HCT116 (cell line): Measurements from ENCODE around the gene NECTIN4. TPM values are rescaled to one million over a fixed set of nuclear protein-coding genes. Genes with fewer than 3 reads are reported as not detected.

Experiments
- ATAC-seq: fragments of 200-7000 bp; cut with Tn5 transposase; 2 replicates; pipeline ENCODE4 v1.9.1; 2020; ENCODE audit warnings: mild to moderate bottlenecking, moderate library complexity
- BruUV-seq: library from RNA; stranded (reverse); fragments of 400-500 nt; replicated peaks from 2 replicates; lab custom pipeline; 2021; lab: Mats Ljungman, UMichigan
- CTCF ChIA-PET: fragments of 300-600 bp; sonication (Branson Sonifier 250); formaldehyde crosslinking; loops from one replicate; lab custom pipeline; 2021; ENCODE audit warnings: antibody characterized with exemption; lab: Charles Lee
- POLR2A ChIA-PET: fragments of 300-600, 350-600 bp; sonication (Branson Sonifier 250); formaldehyde crosslinking; loops from one replicate; lab custom pipeline; 2021; ENCODE audit warnings: antibody characterized with exemption; lab: Charles Lee
- RAD21 ChIA-PET, 2 experiments: fragments of 300-600 bp; sonication (Branson Sonifier 250); formaldehyde crosslinking; loops; one replicate each; lab custom pipeline; 2023; ENCODE audit warnings: low total read pairs in 2 of 2; ENCODE audit not compliant: uncharacterized antibody in 2 of 2, unreplicated experiment in 2 of 2, low non-redundant PET in 1 of 2; lab: Charles Lee
- DNase-seq: peaks from one replicate; pipeline ENCODE4 v3.0.0-alpha.2; 2010; ENCODE audit warnings: low read depth, low spot score
- H2AFZ ChIP-seq: fragments of 200-600 bp; shearing (Covaris generic), sonication (generic); 2 replicates; pipeline ENCODE4 v1.6.1; 2017; ENCODE audit warnings: low read depth, mixed run types, mixed read lengths, antibody characterized with exemption, low read length; ENCODE audit not compliant: poor library complexity, severe bottlenecking
- H3K27ac ChIP-seq: 2 replicates; pipeline ENCODE4 v1.5.1; 2012; ENCODE audit warnings: low read depth, low read length
- H3K27me3 ChIP-seq: fragments of 200-600 bp; sonication (generic); 2 replicates; pipeline ENCODE4 v1.6.1; 2016; ENCODE audit warnings: mixed run types, low read length, mixed read lengths; ENCODE audit not compliant: insufficient read depth
- H3K36me3 ChIP-seq, 2 experiments: fragments of 200-500 bp in 1 of 2; fragments of 200-600 bp in 1 of 2; sonication (Bioruptor generic) in 1 of 2; sonication (generic) in 1 of 2; 2 replicates each; pipeline versions ENCODE4 v1.5.1 to v1.6.1; 2014 to 2016; ENCODE audit warnings: low read length in 2 of 2, inconsistent platforms in 1 of 2, mixed read lengths in 1 of 2, mixed run types in 1 of 2; ENCODE audit not compliant: insufficient read depth in 2 of 2, control insufficient read depth in 1 of 2
- H3K4me1 ChIP-seq, 2 experiments: fragments of 200-600 bp in 1 of 2; sonication (generic) in 1 of 2; 2 replicates each; pipeline versions ENCODE4 v1.5.1 to v1.6.1; 2012 to 2017; ENCODE audit warnings: low read length in 2 of 2, inconsistent platforms in 1 of 2, mild to moderate bottlenecking in 1 of 2, mixed read lengths in 1 of 2, mixed run types in 1 of 2, moderate library complexity in 1 of 2; ENCODE audit not compliant: insufficient read depth in 2 of 2, control insufficient read depth in 1 of 2
- H3K4me2 ChIP-seq: fragments of 200-600 bp; sonication (generic); 2 replicates; pipeline ENCODE4 v1.6.1; 2017; ENCODE audit warnings: mixed run types, low read length, mixed read lengths
- H3K4me3 ChIP-seq, 2 experiments: fragments of 200-600 bp in 1 of 2; sonication (generic) in 1 of 2; replicated peaks in 1 of 2; 2 replicates each; pipeline ENCODE4 v1.5.1; 2011 to 2016; ENCODE audit warnings: low read length in 2 of 2, control low read depth in 1 of 2, low read depth in 1 of 2, mild to moderate bottlenecking in 1 of 2, mixed read lengths in 1 of 2, mixed run types in 1 of 2
- H3K79me2 ChIP-seq: fragments of 200-600 bp; sonication (generic); 2 replicates; pipeline ENCODE4 v1.6.1; 2017; ENCODE audit warnings: mild to moderate bottlenecking, mixed run types, low read length, moderate library complexity, mixed read lengths; ENCODE audit not compliant: insufficient read depth
- H3K9ac ChIP-seq: fragments of 200-600 bp; sonication (generic); 2 replicates; pipeline ENCODE4 v1.6.1; 2016; ENCODE audit warnings: low read length, mixed read lengths
- H3K9me2 ChIP-seq: fragments of 200-600 bp; sonication (generic), shearing (Covaris generic); 2 replicates; pipeline ENCODE4 v1.6.1; 2017; ENCODE audit warnings: mixed run types, mild to moderate bottlenecking, moderate library complexity; ENCODE audit not compliant: insufficient read depth
- H3K9me3 ChIP-seq, 2 experiments: fragments of 200-500 bp in 1 of 2; fragments of 200-600 bp in 1 of 2; sonication (Bioruptor generic) in 1 of 2; sonication (generic) in 1 of 2; 2 replicates each; pipeline ENCODE4 v1.6.1; 2014 to 2017; ENCODE audit warnings: low read length in 2 of 2, mixed read lengths in 2 of 2, inconsistent platforms in 1 of 2, low read depth in 1 of 2, mild to moderate bottlenecking in 1 of 2, mixed run types in 1 of 2, moderate library complexity in 1 of 2; ENCODE audit not compliant: control insufficient read depth in 1 of 2, insufficient read depth in 1 of 2
- H4K20me1 ChIP-seq: fragments of 200-600 bp; sonication (generic), shearing (Covaris generic); 2 replicates; pipeline ENCODE4 v1.6.1; 2017; ENCODE audit warnings: mixed run types, mild to moderate bottlenecking, moderate library complexity; ENCODE audit not compliant: insufficient read depth
- CBX3 ChIP-seq: IDR thresholded peaks from 2 replicates; pipeline ENCODE4 v1.6.1; 2012; ENCODE audit warnings: low read depth
- ELF1 ChIP-seq: IDR thresholded peaks from 2 replicates; pipeline ENCODE4 v1.6.1; 2012; ENCODE audit warnings: low read depth, borderline replicate concordance
- EZH2 ChIP-seq: fragments of 200-600 bp; sonication (generic); IDR thresholded peaks from 2 replicates; pipeline ENCODE4 v1.6.1; 2017; ENCODE audit warnings: antibody characterized with exemption, mixed run types
- EZH2phosphoT487 ChIP-seq: fragments of 200-600 bp; IDR thresholded peaks from 2 replicates; pipeline ENCODE4 v1.6.1; 2018; ENCODE audit warnings: antibody characterized with exemption, borderline replicate concordance
- FOSL1 ChIP-seq: IDR thresholded peaks from 2 replicates; pipeline ENCODE4 v1.6.1; 2012; ENCODE audit warnings: low read depth
- JUND ChIP-seq: IDR thresholded peaks from 2 replicates; pipeline ENCODE4 v1.6.1; 2012
- POLR2A ChIP-seq: IDR thresholded peaks from 2 replicates; pipeline ENCODE4 v1.7.0; 2011; ENCODE audit warnings: borderline replicate concordance; ENCODE audit not compliant: insufficient read depth, insufficient read length; ENCODE audit errors: extremely low read depth
- POLR2AphosphoS5 ChIP-seq: IDR thresholded peaks from 2 replicates; pipeline ENCODE4 v1.6.1; 2011; ENCODE audit warnings: mild to moderate bottlenecking, low read depth, low read length, moderate library complexity
- RAD21 ChIP-seq: IDR thresholded peaks from 2 replicates; pipeline ENCODE4 v1.6.1; 2012; ENCODE audit warnings: low read depth, mild to moderate bottlenecking
- SIN3A ChIP-seq: IDR thresholded peaks from 2 replicates; pipeline ENCODE4 v1.6.1; 2012; ENCODE audit warnings: low read depth
- SP1 ChIP-seq: IDR thresholded peaks from 2 replicates; pipeline ENCODE4 v1.6.1; 2012; ENCODE audit warnings: low read depth
- SRF ChIP-seq: IDR thresholded peaks from 2 replicates; pipeline ENCODE4 v1.6.1; 2012; ENCODE audit warnings: low read depth
- TCF7L2 ChIP-seq: IDR thresholded peaks from 2 replicates; pipeline ENCODE4 v1.7.0; 2011; ENCODE audit warnings: borderline replicate concordance, inconsistent platforms; ENCODE audit not compliant: insufficient read depth, insufficient read length; ENCODE audit errors: extremely low read depth
- YY1 ChIP-seq: IDR thresholded peaks from 2 replicates; pipeline ENCODE4 v1.6.1; 2011; ENCODE audit warnings: low read length, low read depth, moderate library complexity, mild to moderate bottlenecking; ENCODE audit not compliant: insufficient replicate concordance; ENCODE audit errors: extremely low read depth
- ZFX ChIP-seq: fragments of 450-650 bp; IDR thresholded peaks from 2 replicates; pipeline ENCODE4 v1.6.1; 2017
- ZNF274 ChIP-seq: fragments of 200-500 bp; sonication (Bioruptor generic); IDR thresholded peaks from 2 replicates; pipeline ENCODE4 v1.6.1; 2014; ENCODE audit warnings: mild to moderate bottlenecking, low read depth, low read length, inconsistent platforms
- intact Hi-C: fragments of 100-400 bp; cut with micrococcal nuclease; formaldehyde crosslinking; loops from 2 replicates; pipeline ENCODE4 v1.10.0; 2022
- total RNA-seq: library from RNA; stranded (reverse); gene quantifications from one replicate; pipeline ENCODE4 v1.2.1, GENCODE V29; 2021; ENCODE audit not compliant: unreplicated experiment
- TF ChIP-seq, protein P1 (sequence below): IDR thresholded peaks from 2 replicates; pipeline ENCODE4 v1.6.1; 2012
- TF ChIP-seq, protein P2 (sequence below): IDR thresholded peaks from 2 replicates; pipeline ENCODE4 v1.6.1; 2011; ENCODE audit warnings: mild to moderate bottlenecking, low read length, moderate library complexity; ENCODE audit not compliant: insufficient replicate concordance; ENCODE audit errors: extremely low read depth
- TF ChIP-seq, protein P3 (sequence below), 3 experiments: fragments of 200-600 bp in 1 of 3; sonication (generic) in 1 of 3; IDR thresholded peaks in 2 of 3; conservative IDR thresholded peaks in 1 of 3; 2 replicates each; pipeline ENCODE4 v1.5.1; 2012 to 2017; ENCODE audit warnings: low read depth in 2 of 3, low read length in 2 of 3, antibody characterized with exemption in 1 of 3, borderline replicate concordance in 1 of 3, control low read depth in 1 of 3, mild to moderate bottlenecking in 1 of 3, mixed read lengths in 1 of 3, mixed run types in 1 of 3, moderate library complexity in 1 of 3; ENCODE audit not compliant: insufficient read depth in 1 of 3

Gene NECTIN4
- total RNA-seq, 1 experiment from 2014 or later, result 3.3 TPM

- H3K9me2 ChIP-seq, result no peaks in the 10 kb centered on the region
- ChIA-PET POLR2A (interaction anchor here (0.8 kb wide), 1 partner anchor 8 kb away, joined by 3 read pairs; no protein-coding TSS in a partner anchor), RAD21 (no interaction called here), CTCF (no interaction called here)
- 0 out of 2 replicates have a peak overlapping the region, but pooled peaks have one; percentile 27 for H3K9ac ChIP-seq
- TF ChIP-seq ZFX (no peak), FOSL1 (no peak), SRF (no peak), ELF1 (no peak), JUND (no peak), RAD21 (no peak), SP1 (no peak), YY1 (no peak), POLR2AphosphoS5 (no peak), CBX3 (no peak), EZH2phosphoT487 (no peak), POLR2A (no peak), SIN3A (no peak), ZNF274 (no peak), TCF7L2 (no peak), EZH2 (no peak)
- TF ChIP-seq, protein P1, sequence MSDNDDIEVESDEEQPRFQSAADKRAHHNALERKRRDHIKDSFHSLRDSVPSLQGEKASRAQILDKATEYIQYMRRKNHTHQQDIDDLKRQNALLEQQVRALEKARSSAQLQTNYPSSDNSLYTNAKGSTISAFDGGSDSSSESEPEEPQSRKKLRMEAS, result no peak
- TF ChIP-seq, protein P2, sequence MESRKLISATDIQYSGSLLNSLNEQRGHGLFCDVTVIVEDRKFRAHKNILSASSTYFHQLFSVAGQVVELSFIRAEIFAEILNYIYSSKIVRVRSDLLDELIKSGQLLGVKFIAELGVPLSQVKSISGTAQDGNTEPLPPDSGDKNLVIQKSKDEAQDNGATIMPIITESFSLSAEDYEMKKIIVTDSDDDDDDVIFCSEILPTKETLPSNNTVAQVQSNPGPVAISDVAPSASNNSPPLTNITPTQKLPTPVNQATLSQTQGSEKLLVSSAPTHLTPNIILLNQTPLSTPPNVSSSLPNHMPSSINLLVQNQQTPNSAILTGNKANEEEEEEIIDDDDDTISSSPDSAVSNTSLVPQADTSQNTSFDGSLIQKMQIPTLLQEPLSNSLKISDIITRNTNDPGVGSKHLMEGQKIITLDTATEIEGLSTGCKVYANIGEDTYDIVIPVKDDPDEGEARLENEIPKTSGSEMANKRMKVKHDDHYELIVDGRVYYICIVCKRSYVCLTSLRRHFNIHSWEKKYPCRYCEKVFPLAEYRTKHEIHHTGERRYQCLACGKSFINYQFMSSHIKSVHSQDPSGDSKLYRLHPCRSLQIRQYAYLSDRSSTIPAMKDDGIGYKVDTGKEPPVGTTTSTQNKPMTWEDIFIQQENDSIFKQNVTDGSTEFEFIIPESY, result no peak
- TF ChIP-seq, protein P3, sequence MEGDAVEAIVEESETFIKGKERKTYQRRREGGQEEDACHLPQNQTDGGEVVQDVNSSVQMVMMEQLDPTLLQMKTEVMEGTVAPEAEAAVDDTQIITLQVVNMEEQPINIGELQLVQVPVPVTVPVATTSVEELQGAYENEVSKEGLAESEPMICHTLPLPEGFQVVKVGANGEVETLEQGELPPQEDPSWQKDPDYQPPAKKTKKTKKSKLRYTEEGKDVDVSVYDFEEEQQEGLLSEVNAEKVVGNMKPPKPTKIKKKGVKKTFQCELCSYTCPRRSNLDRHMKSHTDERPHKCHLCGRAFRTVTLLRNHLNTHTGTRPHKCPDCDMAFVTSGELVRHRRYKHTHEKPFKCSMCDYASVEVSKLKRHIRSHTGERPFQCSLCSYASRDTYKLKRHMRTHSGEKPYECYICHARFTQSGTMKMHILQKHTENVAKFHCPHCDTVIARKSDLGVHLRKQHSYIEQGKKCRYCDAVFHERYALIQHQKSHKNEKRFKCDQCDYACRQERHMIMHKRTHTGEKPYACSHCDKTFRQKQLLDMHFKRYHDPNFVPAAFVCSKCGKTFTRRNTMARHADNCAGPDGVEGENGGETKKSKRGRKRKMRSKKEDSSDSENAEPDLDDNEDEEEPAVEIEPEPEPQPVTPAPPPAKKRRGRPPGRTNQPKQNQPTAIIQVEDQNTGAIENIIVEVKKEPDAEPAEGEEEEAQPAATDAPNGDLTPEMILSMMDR (IDR thresholded peaks at IDR 0.05 in 2 of 3, conservative IDR thresholded peaks at IDR 0.05 in 1 of 3; ENCODE audit: borderline replicate concordance in 1 of 3, insufficient read depth in 1 of 3, low read depth in 2 of 3, low read length in 2 of 3), result no peak
- ATAC-seq, result peak; percentile 27
- H3K4me3 ChIP-seq, result 0 out of 4 replicates have a peak overlapping the region, but pooled peaks of 1 of the 2 experiments have one; percentile 22
- intact Hi-C loops, result no loop called here
- H3K9me3 ChIP-seq, result no peaks in the 10 kb centered on the region
- H3K27ac ChIP-seq, result no peak overlapping the region
- BruUV-seq, result no TSS peak
- H3K79me2 ChIP-seq, result no peaks in the 10 kb centered on the region
- no peak for DNase-seq
- peaks cover 11 to 58% of the 10 kb centered on the region in 2 experiments for H3K4me1 ChIP-seq
- peak overlapping the region; percentile 69 for H3K4me2 ChIP-seq
- no peaks in the 10 kb centered on the region for H3K27me3 ChIP-seq
- H2AFZ ChIP-seq, result no peak overlapping the region
- no peaks in the 10 kb centered on the region for H3K36me3 ChIP-seq
- no peaks in the 10 kb centered on the region for H4K20me1 ChIP-seq
Observed at GRCh38 chr1:161091796-161092507, 2.6 kb upstream of the NECTIN4 start.
